DOHH2 (cell line): ENCODE results near the gene AK9.

Source experiments
- H3F3A ChIP-seq: fragments of 200-600 bp; sonication (generic), shearing (Covaris generic); 2 replicates; pipeline ENCODE4 v1.6.0; 2016; ENCODE audit warnings: antibody characterized with exemption, mild to moderate bottlenecking; ENCODE audit not compliant: control insufficient read depth, insufficient read depth
- H3K27ac ChIP-seq: fragments of 200-600 bp; sonication (generic); 2 replicates; pipeline ENCODE4 v1.5.1; 2014; ENCODE audit warnings: low read depth, mild to moderate bottlenecking, low read length, moderate library complexity
- H3K27me3 ChIP-seq: fragments of 200-600 bp; sonication (generic); 2 replicates; pipeline ENCODE4 v1.6.1; 2014; ENCODE audit warnings: mild to moderate bottlenecking, low read length, mixed read lengths; ENCODE audit not compliant: control insufficient read depth
- H3K36me3 ChIP-seq: fragments of 200-600 bp; sonication (generic); 2 replicates; pipeline ENCODE4 v1.6.1; 2014; ENCODE audit warnings: mild to moderate bottlenecking, low read length, moderate library complexity, mixed read lengths; ENCODE audit not compliant: control insufficient read depth
- H3K4me1 ChIP-seq: fragments of 200-600 bp; sonication (generic); 2 replicates; pipeline ENCODE4 v1.6.1; 2014; ENCODE audit warnings: mild to moderate bottlenecking, low read length, mixed read lengths; ENCODE audit not compliant: control insufficient read depth
- H3K4me2 ChIP-seq: fragments of 200-600 bp; sonication (generic); 2 replicates; pipeline ENCODE4 v1.6.0; 2014; ENCODE audit warnings: mild to moderate bottlenecking, low read length, moderate library complexity
- H3K4me3 ChIP-seq: fragments of 200-600 bp; sonication (generic); 2 replicates; pipeline ENCODE4 v1.5.1; 2014; ENCODE audit warnings: mild to moderate bottlenecking, low read length, mixed read lengths
- H3K79me2 ChIP-seq: fragments of 200-600 bp; sonication (generic); 2 replicates; pipeline ENCODE4 v1.6.1; 2014; ENCODE audit warnings: mild to moderate bottlenecking, low read length, mixed read lengths; ENCODE audit not compliant: control insufficient read depth
- H3K9me2 ChIP-seq: fragments of 200-600 bp; sonication (generic); replicated peaks from 2 replicates; pipeline ENCODE4 v1.6.1; 2014; ENCODE audit warnings: mild to moderate bottlenecking, low read length, mixed read lengths; ENCODE audit not compliant: control insufficient read depth
- H3K9me3 ChIP-seq: fragments of 200-600 bp; sonication (generic); 2 replicates; pipeline ENCODE4 v1.6.1; 2014; ENCODE audit warnings: antibody characterized with exemption, low read length, mixed read lengths; ENCODE audit not compliant: control insufficient read depth, insufficient read depth
- H4K20me1 ChIP-seq: fragments of 200-600 bp; sonication (generic); 2 replicates; pipeline ENCODE4 v1.6.0; 2014; ENCODE audit warnings: low read depth, mild to moderate bottlenecking, antibody characterized with exemption, low read length, moderate library complexity; ENCODE audit not compliant: control insufficient read depth, insufficient read depth
- EZH2phosphoT487 ChIP-seq: fragments of 200-600 bp; sonication (generic); IDR thresholded peaks from 2 replicates; pipeline ENCODE4 v1.6.1; 2017; ENCODE audit warnings: borderline replicate concordance, mild to moderate bottlenecking, antibody characterized with exemption, low read length, moderate library complexity, mixed read lengths
- TF ChIP-seq, protein P1 (sequence below): fragments of 200-600 bp; sonication (generic); IDR thresholded peaks from one replicate; pipeline ENCODE4 v1.5.1; 2014; ENCODE audit warnings: antibody characterized with exemption, mild to moderate bottlenecking, low read depth, low read length; ENCODE audit not compliant: poor library complexity, severe bottlenecking

The AK9 gene

DNA sequence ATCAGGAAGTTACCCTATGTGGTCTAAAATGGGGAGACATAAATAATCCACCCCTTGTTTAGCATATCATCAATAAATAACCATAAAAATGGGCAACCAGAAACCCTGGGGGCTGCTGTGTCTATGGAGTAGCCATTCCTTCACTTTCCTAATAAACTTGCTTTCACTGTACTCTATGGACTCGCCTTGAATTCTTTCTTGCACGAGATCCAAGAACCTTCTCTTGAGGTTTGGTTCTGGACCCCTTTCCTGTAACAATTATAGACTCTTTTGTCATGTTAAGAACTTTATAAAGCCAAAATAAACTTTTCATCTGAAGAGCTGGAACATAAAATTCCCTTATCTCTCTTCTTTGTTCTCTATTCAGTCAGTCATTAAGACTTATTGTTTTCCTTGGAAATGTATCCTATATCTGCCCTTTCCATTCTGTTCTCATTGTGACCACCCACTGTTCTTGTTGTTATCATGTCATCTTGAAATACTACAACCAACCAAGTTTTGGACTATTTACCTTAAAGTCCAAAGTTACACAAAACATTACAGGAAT, 178.7 kb downstream of the AK9 start:
- no peaks in the 10 kb centered on the region for H3K9me3 ChIP-seq
- H3K9me2 ChIP-seq, result no peaks in the 10 kb centered on the region
- H4K20me1 ChIP-seq, result no peaks in the 10 kb centered on the region
- H3K79me2 ChIP-seq, result no peaks in the 10 kb centered on the region
- peaks cover under 1% of the 10 kb centered on the region; the same call in 1 of the 2 replicates for H3K27me3 ChIP-seq
- TF ChIP-seq, protein P1, sequence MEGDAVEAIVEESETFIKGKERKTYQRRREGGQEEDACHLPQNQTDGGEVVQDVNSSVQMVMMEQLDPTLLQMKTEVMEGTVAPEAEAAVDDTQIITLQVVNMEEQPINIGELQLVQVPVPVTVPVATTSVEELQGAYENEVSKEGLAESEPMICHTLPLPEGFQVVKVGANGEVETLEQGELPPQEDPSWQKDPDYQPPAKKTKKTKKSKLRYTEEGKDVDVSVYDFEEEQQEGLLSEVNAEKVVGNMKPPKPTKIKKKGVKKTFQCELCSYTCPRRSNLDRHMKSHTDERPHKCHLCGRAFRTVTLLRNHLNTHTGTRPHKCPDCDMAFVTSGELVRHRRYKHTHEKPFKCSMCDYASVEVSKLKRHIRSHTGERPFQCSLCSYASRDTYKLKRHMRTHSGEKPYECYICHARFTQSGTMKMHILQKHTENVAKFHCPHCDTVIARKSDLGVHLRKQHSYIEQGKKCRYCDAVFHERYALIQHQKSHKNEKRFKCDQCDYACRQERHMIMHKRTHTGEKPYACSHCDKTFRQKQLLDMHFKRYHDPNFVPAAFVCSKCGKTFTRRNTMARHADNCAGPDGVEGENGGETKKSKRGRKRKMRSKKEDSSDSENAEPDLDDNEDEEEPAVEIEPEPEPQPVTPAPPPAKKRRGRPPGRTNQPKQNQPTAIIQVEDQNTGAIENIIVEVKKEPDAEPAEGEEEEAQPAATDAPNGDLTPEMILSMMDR, result no peak
- TF ChIP-seq EZH2phosphoT487, result no peak
- no peak overlapping the region for H3K27ac ChIP-seq
- no peaks in the 10 kb centered on the region for H3K4me1 ChIP-seq
- no peaks in the 10 kb centered on the region for H3F3A ChIP-seq
- no peaks in the 10 kb centered on the region for H3K36me3 ChIP-seq
- no peak overlapping the region for H3K4me2 ChIP-seq
- H3K4me3 ChIP-seq, result no peak overlapping the region

DNA sequence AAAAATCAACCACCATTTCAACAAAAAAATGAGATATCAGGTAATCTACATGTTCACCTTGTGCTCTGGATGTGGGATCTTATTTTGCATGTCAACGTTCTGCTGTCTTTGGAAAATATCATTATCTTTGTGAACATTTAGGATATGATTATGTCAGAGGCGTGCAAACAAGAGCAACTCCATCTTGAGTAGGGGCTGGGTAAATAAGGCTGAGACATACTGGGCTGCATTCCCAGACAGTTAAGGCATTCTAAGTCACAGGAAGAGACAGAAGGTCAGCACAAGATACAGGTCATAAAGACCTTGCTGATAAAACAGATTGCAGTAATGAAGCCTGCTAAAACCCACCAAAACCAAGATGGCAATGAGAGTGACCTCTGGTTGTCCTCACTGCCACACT, 179.2 kb downstream of the AK9 start:
- no peaks in the 10 kb centered on the region for H3K79me2 ChIP-seq
- no peaks in the 10 kb centered on the region for H3K9me2 ChIP-seq
- H3K4me3 ChIP-seq, result no peak overlapping the region
- no peak overlapping the region for H3K27ac ChIP-seq
- no peaks in the 10 kb centered on the region for H3K9me3 ChIP-seq
- H3F3A ChIP-seq, result no peaks in the 10 kb centered on the region
- no peaks in the 10 kb centered on the region for H3K36me3 ChIP-seq
- H3K4me2 ChIP-seq, result no peak overlapping the region
- H3K4me1 ChIP-seq, result no peaks in the 10 kb centered on the region
- H3K27me3 ChIP-seq, result no peaks in the 10 kb centered on the region; the same call in 1 of the 2 replicates
- TF ChIP-seq, protein P1, result no peak
- no peak for TF ChIP-seq EZH2phosphoT487
- no peaks in the 10 kb centered on the region for H4K20me1 ChIP-seq

DNA sequence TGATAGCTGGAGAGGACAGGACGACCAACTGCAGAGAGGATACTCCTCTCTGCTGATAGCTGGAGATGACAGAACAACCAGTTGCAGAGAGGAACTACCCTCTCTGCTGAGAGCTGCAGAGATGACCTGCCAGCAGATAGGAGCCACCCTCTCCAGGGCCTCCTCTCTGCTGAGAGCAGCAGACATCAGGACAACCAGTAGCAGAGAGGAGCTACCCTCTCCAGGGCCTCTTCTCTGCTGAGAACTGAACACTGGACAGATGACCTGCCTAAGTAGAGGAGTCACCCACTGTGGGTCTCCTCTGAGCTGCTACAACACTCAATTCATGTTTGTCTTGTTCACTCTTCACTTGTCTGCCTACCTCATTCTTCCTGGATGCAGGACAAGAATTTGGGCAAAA, 180.6 kb downstream of the AK9 start:
- Histone ChIP-seq H3K4me2 (no peak overlapping the region), H3K27ac (no peak overlapping the region), H3K36me3 (no peaks in the 10 kb centered on the region), H3F3A (no peaks in the 10 kb centered on the region), H3K9me3 (no peaks in the 10 kb centered on the region), H4K20me1 (no peaks in the 10 kb centered on the region), H3K4me1 (no peaks in the 10 kb centered on the region), H3K9me2 (no peaks in the 10 kb centered on the region), H3K4me3 (no peak overlapping the region), H3K79me2 (no peaks in the 10 kb centered on the region), H3K27me3 (no peaks in the 10 kb centered on the region; the same call in 1 of the 2 replicates)
- TF ChIP-seq EZH2phosphoT487, result no peak

DNA sequence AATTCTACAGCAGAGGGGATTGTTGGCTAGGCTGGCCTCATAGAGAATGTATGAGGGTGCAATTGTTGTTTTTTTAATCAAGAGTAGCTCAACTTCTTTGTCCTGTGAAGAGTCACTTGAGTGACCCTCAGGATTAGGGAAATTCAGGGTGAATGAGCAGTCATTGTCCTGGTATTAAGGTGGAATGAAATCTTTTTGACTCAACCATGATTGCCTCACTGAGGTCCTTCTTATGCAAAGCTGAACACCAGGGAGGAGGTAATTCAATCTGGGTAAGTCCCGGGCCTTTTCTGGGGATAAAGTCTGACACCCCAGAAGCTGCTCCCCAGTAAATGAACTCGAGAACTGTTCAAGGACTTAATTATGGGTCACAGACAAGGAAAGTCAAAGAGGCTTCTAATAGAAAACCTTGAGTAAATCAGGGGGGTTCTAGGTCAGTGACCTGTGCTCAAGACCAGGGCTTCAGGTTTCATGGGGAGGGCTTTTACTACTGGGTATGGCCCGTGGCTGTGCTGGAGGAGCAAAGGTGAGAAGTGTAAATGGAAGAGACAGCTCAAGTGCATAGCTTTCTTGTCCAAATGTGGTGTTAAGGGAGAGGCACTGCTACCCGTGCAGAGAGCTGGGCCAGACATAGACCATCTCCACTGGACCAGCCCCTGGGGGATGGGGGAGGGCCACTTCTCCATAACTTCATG, 182.7 kb downstream of the AK9 start:
- Histone ChIP-seq H3K9me3 (no peaks in the 10 kb centered on the region), H3K9me2 (no peaks in the 10 kb centered on the region), H3K4me2 (no peak overlapping the region), H3K79me2 (no peaks in the 10 kb centered on the region), H3K4me1 (no peaks in the 10 kb centered on the region), H3F3A (no peaks in the 10 kb centered on the region), H3K36me3 (no peaks in the 10 kb centered on the region), H3K27ac (no peak overlapping the region), H4K20me1 (no peaks in the 10 kb centered on the region), H3K27me3 (peaks cover 4% of the 10 kb centered on the region; the same call in 1 of the 2 replicates), H3K4me3 (no peak overlapping the region)
- TF ChIP-seq EZH2phosphoT487, result no peak
- TF ChIP-seq, protein P1, result no peak
